Activated CD4-positive, alpha-beta T cell treated with anti-CD3 and anti-CD28 coated beads for 4 hours (primary cell): ENCODE results near the gene SFXN3.
A peak's percentile ranks its signal among the peaks of the same experiment; 100 is the strongest.
"Not testable (repeated sequence)": the region's sequence is repeated elsewhere in the genome, so short reads cannot be mapped to it uniquely, and the experiment has no call there.

Experiments used
- DNase-seq, 2 donors: peaks; one replicate each; pipeline ENCODE4 v3.0.0-alpha.2; 2020

Gene SFXN3

GRCh38 chr10:101016814-101017213 is 14.2 kb upstream of the SFXN3 start:
- no peak for DNase-seq

DNA sequence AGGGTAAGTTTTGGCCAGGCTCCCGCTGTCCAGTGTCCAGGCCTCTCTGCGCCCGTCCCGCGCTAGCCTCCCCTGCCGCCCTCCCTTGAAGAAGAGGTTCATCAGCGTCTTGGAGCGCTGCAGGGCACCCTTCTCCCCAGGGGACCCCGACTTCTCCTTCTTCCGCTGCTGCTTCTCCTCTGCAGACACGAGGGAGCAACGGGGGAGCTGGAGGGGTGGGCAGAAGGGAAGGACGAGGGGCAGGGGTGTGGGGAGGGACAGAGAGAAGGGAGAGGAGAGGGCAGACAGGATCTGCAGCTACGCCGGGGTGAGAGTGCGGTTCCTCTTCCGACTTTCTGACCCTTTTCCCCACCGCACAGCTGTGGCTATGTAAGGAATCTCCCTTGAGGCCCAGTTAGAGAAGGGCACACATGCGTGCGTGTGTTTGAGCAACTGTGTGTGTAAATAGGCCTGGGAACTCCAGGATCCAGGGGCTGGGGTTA is 12.9 kb upstream of the SFXN3 start:
- no peak for DNase-seq

DNA sequence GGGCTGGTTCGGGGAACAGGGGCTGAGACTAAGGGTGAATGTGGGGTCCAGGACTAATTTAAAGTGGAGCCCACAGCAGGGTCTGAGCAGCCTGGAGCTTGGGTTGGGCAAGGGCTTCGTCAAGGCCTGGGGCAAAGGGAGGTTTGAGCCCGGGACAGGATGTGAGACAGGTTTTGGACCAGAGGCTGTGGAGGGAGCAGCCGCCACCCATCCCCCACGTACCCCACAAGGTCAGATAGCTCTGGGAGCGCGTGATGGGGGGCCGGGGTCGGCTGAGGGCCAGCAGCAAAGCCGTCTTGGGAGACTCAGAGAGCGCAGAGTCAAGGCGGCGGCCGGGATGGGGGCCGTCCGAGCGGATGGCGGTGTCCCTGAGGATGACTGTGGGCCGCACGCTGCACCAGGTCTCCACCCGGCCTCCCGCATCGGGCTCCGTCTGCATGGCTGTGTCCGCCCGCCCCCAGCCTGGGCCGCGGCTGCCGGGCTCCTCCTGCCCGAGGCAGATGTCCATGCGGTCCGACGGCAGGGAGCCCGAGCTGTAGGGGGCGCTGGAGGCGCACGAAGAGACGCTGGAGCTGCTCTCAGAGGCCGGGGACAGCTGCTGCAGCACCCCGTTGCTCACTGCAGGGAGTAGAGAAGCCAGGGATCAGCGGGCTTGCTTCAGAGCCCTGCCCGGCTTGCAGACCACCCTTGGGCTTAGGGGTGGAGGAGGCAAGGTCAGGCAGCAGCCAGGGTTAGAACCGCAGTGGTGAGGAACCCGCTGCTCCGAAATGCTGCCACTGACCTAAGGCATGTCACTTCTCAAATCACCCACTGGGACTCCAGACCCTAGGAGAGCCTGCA is 12.2 kb upstream of the SFXN3 start:
- DNase-seq, result peak; percentile 66 to 76

GRCh38 chr10:101019440-101019703 is 11.7 kb upstream of the SFXN3 start:
- DNase-seq, result no peak

GRCh38 chr10:101020427-101021075 is 10.5 kb upstream of the SFXN3 start:
- DNase-seq, result no peak

- no peak for DNase-seq
Measured at GRCh38 chr10:101021239-101021638, 9.8 kb upstream of the SFXN3 start.

- DNase-seq, result no peak
Measured at GRCh38 chr10:101021692-101022251, 9.3 kb upstream of the SFXN3 start.

GRCh38 chr10:101022967-101023705 is 7.9 kb upstream of the SFXN3 start:
- DNase-seq, result no peak

DNA sequence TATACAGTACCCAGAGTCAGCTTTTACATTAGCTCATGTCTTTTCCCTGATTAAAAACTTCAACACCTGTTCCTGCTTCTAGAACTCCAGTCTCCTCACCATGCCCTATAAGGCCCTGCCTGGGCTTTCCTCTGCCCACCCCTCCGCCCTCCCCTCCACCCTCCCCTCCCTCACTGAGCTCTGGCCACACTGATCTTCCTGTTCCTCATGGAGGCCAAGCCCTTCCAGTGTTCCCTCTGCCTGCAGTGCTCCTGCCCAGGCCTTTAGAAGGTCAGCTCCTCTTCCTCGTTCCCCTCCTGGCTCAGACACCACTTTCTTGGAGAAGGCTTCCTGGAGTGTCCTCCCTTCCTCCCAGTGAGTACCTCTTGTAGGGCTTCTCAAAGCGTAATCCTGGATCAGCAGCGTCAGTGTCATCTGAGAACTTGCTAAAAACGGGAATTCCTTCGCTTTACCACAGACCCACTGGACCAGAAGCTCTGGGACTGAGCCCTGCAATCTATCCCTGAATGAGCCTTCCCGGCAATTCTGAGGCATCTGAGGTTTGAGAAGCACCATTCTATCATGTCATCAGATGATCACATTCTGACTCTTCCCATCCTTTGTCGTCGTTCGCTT is 3.8 kb upstream of the SFXN3 start:
- no peak for DNase-seq

DNA sequence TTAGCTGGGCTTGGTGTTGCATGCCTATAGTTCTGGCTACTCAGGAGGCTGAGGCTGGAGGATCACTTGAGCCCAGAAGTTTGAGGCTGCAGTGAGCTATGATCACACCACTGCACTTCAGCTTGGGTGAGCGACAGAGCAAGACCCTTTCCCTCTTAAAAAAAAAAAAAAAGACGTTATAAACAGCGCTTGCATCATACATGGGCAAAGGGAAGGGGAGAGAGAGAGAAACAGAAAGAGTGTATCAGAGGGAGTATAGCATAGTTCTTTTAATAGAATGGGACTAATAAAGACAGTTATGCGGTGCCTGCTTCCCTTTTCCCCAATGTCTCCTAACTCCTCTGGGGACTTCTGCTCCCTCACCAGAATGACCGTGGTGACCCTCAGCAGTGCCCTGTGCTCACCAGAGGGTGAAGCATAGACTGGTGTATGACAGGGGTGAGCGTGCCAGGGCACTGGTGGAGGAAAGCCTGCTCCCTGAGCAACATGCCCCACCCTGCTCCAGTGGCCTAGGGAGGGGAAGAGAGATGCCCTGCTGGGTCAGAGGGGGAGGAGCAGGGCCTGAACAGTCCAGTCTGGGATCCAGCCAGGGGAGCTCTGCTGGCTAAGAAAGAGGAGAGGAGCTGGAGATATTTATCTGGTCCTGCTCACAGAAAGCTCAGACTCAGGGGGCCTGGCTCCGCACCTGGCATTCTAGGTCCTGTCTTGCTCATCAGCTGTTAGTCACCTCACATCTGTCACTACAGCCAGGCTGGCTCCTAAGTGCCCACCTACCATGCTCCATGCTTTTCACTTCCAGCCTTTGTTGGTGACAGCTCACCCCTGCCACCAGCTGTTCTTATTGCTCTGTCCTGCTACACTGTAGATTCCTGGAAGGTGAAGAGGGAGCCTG is 2.3 kb upstream of the SFXN3 start:
- DNase-seq, result no peak

GRCh38 chr10:101029520-101030295 is 1.3 kb upstream of the SFXN3 start:
- DNase-seq, result no peak

DNA sequence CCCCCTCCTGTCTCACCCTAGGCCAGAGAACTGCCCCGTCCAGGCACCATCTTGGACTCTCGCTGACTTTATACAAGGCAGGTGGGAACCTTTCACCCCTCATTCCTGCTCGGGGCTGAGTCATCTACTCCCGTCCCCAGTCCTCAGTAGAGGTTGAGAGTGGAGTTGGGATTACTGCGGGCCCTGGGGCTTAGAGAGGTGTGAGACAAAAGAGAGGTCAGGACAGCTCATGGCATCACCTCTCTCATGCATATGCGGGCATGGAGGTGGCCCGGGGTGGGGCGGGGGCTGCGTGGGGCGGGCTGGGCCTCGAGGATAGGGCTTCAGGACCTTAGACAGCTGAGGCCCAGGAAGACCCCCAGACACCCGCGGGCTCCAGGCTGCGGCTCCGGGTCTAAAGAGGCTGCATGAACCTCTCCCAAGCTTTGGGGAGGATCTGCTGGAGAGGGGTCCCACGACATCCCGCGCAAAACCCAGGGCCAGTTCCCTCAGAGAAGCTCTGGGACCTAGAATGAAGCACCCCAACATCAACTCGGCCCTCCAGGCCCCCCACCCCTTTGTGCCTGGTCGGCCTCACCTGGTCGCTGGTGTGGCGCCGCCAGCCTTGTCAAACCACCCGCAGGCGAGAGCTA is 422 bp upstream of the SFXN3 start:
- DNase-seq, result no peak

DNA sequence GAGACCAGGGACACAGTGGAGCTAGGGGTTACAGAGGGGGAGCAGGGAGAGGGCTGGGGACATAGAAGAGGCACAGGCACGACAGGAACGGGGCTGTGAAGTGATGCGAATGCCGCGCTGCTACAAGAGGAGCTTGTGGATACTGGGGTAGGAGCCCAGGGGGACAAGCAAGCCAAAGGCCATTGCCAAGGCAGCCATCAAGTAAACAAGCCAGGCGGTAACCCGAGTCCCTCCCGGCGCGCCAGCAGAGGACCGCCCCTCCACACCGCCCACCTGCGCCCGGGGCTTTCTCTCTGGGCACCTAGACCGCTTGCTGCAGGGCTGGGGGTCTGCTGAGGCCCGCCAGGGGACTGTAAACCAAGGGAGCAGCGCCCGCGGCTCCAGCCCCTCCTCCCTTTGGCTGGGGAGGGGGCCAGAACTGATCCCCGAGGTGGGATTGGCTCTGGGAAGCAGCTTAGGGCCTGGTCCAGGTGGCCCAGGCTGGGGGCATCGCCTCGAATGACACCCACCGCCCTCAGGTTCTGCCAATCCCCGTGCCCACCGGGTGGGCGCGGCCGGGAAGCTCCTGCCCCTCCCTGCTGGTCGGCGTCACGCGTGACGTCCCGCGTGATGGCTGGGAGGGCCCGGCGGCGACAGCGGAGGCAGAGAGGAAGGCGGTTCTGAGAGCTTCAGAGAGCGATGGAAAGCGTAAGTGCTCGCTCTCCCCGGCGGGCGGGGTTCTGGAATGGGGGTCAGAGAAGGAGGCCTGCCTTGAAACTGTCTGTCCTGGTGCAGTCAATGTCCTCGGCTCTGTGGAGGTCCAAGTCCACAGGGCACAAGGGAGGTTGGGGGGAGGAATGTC is 982 bp downstream of the SFXN3 start:
- peak; percentile 74 for DNase-seq

GRCh38 chr10:101032637-101033224 is 1.7 kb downstream of the SFXN3 start:
- peak; percentile 64 to 67 for DNase-seq

- DNase-seq, result no peak
Measured at GRCh38 chr10:101033276-101033675, 2.2 kb downstream of the SFXN3 start.

GRCh38 chr10:101034404-101034803 is 3.4 kb downstream of the SFXN3 start:
- not testable (repeated sequence) for DNase-seq

DNA sequence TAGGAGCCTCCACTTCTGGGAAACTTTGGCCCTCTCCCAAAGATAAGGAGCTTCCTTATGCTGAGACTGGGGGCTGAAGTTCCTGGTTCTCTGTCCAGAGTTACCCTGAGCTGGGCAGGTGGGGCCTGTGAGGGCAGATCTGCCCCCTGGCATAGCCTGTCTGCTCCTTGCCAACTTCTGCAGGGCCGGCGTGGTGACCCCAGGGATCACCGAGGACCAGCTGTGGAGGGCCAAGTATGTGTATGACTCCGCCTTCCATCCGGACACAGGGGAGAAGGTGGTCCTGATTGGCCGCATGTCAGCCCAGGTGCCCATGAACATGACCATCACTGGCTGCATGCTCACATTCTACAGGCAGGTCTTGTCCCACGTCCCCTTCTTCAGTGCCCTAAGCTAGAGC is 4.3 kb downstream of the SFXN3 start:
- no peak for DNase-seq

DNA sequence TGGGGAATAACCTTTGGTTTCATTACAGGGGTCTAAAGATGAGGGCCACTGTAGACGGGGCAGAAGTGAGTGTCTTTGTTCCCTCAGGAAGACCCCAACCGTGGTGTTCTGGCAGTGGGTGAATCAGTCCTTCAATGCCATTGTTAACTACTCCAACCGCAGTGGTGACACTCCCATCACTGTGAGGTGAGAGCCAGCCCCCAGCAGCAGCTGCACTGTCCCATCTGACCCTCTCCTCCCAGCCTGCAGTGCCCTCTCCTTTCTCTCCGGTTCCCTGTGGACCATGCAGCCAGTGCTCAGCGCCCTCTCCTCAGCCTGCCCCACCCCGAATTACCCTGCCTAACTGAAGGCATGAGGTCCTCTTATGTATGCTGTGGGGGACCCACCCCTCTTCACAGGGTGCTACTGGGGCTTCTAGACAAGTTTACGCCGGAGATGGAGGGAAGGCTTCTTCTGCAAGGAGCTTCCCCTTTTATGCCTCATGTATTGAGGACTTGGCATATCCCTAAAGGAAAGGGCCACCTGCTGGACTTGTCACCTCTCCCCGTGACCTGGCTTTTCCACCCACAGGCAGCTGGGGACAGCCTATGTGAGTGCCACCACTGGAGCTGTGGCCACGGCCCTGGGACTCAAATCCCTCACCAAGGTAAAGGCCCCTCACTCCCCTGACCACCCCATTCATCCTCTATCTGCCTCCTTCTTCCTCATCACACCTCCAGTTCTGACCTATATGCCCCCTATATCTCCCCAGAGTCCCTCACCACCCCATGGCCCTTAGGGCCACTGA is 5.1 kb downstream of the SFXN3 start:
- no peak for DNase-seq
